ENCODE measurements around the gene AIRE.

DNA sequence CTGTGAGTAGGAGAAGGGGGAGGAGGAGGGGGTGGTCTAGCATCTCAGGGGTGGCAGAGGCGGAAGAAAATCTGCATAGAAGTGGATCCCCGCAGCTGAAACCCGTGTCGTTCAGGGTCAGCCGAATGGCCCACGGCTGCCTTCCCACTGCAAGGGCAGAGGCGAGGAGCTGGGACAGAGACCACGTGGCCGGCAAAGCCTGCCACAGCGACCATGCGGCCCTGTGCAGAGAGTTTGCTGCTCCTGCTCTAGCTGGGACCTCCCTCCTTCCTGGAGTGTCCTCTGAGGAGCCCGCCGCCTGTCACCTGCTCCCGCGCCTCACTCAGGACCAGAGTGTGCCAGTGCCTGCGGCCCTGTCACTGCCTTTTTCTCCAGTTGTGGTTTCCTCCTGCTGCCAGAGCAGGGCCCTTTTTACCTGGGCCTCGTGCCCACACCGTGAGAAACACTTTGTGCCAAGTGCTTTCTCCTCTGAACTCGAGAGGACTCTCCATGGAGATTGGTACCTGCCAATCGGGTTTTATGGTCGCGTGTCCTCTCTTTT is 62.3 kb downstream of the AIRE start:
- TF ChIP-seq, protein P1, sequence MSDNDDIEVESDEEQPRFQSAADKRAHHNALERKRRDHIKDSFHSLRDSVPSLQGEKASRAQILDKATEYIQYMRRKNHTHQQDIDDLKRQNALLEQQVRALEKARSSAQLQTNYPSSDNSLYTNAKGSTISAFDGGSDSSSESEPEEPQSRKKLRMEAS (IDR thresholded peaks at IDR 0.05): no peak
- TF ChIP-seq RAD21 (IDR thresholded peaks at IDR 0.05; ENCODE audit: low read depth) (no peak), NFIC (IDR thresholded peaks at IDR 0.05) (no peak), TAF1 (IDR thresholded peaks at IDR 0.05; ENCODE audit: low read depth) (no peak), EP300 (IDR thresholded peaks at IDR 0.05; ENCODE audit: borderline replicate concordance) (no peak), EGR1 (IDR thresholded peaks at IDR 0.05) (no peak), YY1 (IDR thresholded peaks at IDR 0.05; ENCODE audit: low read depth) (no peak), ZBTB7A (IDR thresholded peaks at IDR 0.05; ENCODE audit: low read depth) (no peak), USF1 (IDR thresholded peaks at IDR 0.05) (no peak), TEAD4 (IDR thresholded peaks at IDR 0.05) (no peak), FOXM1 (IDR thresholded peaks at IDR 0.05; ENCODE audit: borderline replicate concordance, low read depth) (no peak)
- TF ChIP-seq, protein P2, sequence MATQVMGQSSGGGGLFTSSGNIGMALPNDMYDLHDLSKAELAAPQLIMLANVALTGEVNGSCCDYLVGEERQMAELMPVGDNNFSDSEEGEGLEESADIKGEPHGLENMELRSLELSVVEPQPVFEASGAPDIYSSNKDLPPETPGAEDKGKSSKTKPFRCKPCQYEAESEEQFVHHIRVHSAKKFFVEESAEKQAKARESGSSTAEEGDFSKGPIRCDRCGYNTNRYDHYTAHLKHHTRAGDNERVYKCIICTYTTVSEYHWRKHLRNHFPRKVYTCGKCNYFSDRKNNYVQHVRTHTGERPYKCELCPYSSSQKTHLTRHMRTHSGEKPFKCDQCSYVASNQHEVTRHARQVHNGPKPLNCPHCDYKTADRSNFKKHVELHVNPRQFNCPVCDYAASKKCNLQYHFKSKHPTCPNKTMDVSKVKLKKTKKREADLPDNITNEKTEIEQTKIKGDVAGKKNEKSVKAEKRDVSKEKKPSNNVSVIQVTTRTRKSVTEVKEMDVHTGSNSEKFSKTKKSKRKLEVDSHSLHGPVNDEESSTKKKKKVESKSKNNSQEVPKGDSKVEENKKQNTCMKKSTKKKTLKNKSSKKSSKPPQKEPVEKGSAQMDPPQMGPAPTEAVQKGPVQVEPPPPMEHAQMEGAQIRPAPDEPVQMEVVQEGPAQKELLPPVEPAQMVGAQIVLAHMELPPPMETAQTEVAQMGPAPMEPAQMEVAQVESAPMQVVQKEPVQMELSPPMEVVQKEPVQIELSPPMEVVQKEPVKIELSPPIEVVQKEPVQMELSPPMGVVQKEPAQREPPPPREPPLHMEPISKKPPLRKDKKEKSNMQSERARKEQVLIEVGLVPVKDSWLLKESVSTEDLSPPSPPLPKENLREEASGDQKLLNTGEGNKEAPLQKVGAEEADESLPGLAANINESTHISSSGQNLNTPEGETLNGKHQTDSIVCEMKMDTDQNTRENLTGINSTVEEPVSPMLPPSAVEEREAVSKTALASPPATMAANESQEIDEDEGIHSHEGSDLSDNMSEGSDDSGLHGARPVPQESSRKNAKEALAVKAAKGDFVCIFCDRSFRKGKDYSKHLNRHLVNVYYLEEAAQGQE (IDR thresholded peaks at IDR 0.05; ENCODE audit: low read depth): no peak
